Peyer's patch (tissue), 4 donors: Measurements from ENCODE around the gene HSPB8. TPM values are rescaled to one million over a fixed set of nuclear protein-coding genes. Genes with fewer than 3 reads are reported as not detected.

Source experiments
- DNase-seq, 3 donors: peaks; one replicate each; pipeline ENCODE4 v3.0.0-alpha.2; 2017 to 2019
- H3K27ac ChIP-seq, 4 donors: fragments of 200-600 bp; sonication (generic); one replicate each; pipeline ENCODE4 v1.5.1; 2016 to 2019
- H3K27me3 ChIP-seq, 2 donors: fragments of 200-600 bp; sonication (generic); one replicate each; pipeline ENCODE4 v1.5.1; 2019
- H3K36me3 ChIP-seq, 3 donors: fragments of 200-600 bp; sonication (generic); one replicate each; pipeline ENCODE4 v1.5.1; 2016 to 2019
- H3K4me1 ChIP-seq, 4 donors: fragments of 200-600 bp; sonication (generic); one replicate each; pipeline ENCODE4 v1.5.1; 2016 to 2019
- H3K4me3 ChIP-seq, 4 donors: fragments of 200-600 bp; sonication (generic); 1 replicate in 3 of 4; 2 replicates in 1 of 4; pipeline ENCODE4 v1.5.1; 2016 to 2019; ENCODE audit warnings: mild to moderate bottlenecking in 1 of 4
- H3K9me3 ChIP-seq, 4 donors: fragments of 200-600 bp; sonication (generic); one replicate each; pipeline ENCODE4 v1.5.1; 2016 to 2019; ENCODE audit warnings: mild to moderate bottlenecking in 1 of 4
- CTCF ChIP-seq, 6 experiments: fragments of 450-650 bp in 4 of 6; fragments of 200-600 bp in 2 of 6; sonication (generic) in 1 of 6; IDR thresholded peaks; one replicate each; pipeline ENCODE4 v1.5.1; 2017 to 2019; ENCODE audit warnings: antibody characterized with exemption in 6 of 6, mild to moderate bottlenecking in 3 of 6, moderate library complexity in 1 of 6
- POLR2A ChIP-seq, 2 donors: fragments of 450-650 bp; IDR thresholded peaks; one replicate each; pipeline ENCODE4 v1.5.1; 2017; ENCODE audit warnings: antibody characterized with exemption in 2 of 2, mild to moderate bottlenecking in 2 of 2, moderate library complexity in 2 of 2
- total RNA-seq, 4 donors: library from RNA; depleted of rRNA; stranded (reverse); fragments of >200 nt; gene quantifications; one replicate each; pipeline ENCODE4 v1.1.0, GENCODE V29; 2016

HSPB8 gene
- total RNA-seq, 4 donors from 2014 or later = 3.7 to 20.6 (median 8.4) TPM

GRCh38 chr12:119236372-119236771, 57.6 kb downstream of the HSPB8 start:
- H3K27me3 ChIP-seq = no peaks in the 10 kb centered on the region
- no peaks in the 10 kb centered on the region for H3K4me1 ChIP-seq
- no peaks in the 10 kb centered on the region for H3K36me3 ChIP-seq
- no peak for DNase-seq
- no peak overlapping the region for H3K4me3 ChIP-seq
- H3K27ac ChIP-seq = no peak overlapping the region
- TF ChIP-seq POLR2A (IDR thresholded peaks at IDR 0.05) (no peak), CTCF (IDR thresholded peaks at IDR 0.05) (no peak)
- H3K9me3 ChIP-seq = no peaks in the 10 kb centered on the region

GRCh38 chr12:119239040-119239439, 60.3 kb downstream of the HSPB8 start:
- DNase-seq = no peak
- Histone ChIP-seq H3K4me1 (no peaks in the 10 kb centered on the region), H3K27ac (no peak overlapping the region), H3K36me3 (no peaks in the 10 kb centered on the region), H3K9me3 (no peaks in the 10 kb centered on the region), H3K4me3 (no peak overlapping the region), H3K27me3 (no peaks in the 10 kb centered on the region)
- TF ChIP-seq CTCF (IDR thresholded peaks at IDR 0.05) (no peak), POLR2A (IDR thresholded peaks at IDR 0.05) (no peak)

GRCh38 chr12:119241049-119241448, 62.3 kb downstream of the HSPB8 start:
- Histone ChIP-seq H3K4me1 (no peaks in the 10 kb centered on the region), H3K27me3 (no peaks in the 10 kb centered on the region), H3K9me3 (no peaks in the 10 kb centered on the region), H3K27ac (no peak overlapping the region), H3K4me3 (no peak overlapping the region), H3K36me3 (no peaks in the 10 kb centered on the region)
- TF ChIP-seq POLR2A (IDR thresholded peaks at IDR 0.05) (no peak), CTCF (IDR thresholded peaks at IDR 0.05) (no peak)
- DNase-seq = no peak

GRCh38 chr12:119241580-119242169, 62.9 kb downstream of the HSPB8 start:
- Histone ChIP-seq H3K27ac (no peak overlapping the region), H3K36me3 (no peaks in the 10 kb centered on the region), H3K4me1 (no peaks in the 10 kb centered on the region), H3K4me3 (no peak overlapping the region), H3K27me3 (no peaks in the 10 kb centered on the region), H3K9me3 (no peaks in the 10 kb centered on the region)
- no peak for TF ChIP-seq POLR2A (IDR thresholded peaks at IDR 0.05)
- DNase-seq = no peak

Other genes with a start within 250 kb of the HSPB8 start
- not detected for gene SRRM4, start 197.4 kb upstream of the HSPB8 start, total RNA-seq
- 1 to 10 TPM in 1 of 4 donors, not detected in 3; 1.6 TPM for gene CCDC60, start 155.8 kb downstream of the HSPB8 start, total RNA-seq